H9 (cell line): Measurements from ENCODE around the gene SULT2A1. TPM values are rescaled to one million over a fixed set of nuclear protein-coding genes. Genes with fewer than 3 reads are reported as not detected.

Experiments
- DNase-seq: peaks from one replicate; pipeline ENCODE4 v3.0.0-alpha.2; 2017
- H2AFZ ChIP-seq: one replicate; pipeline ENCODE4 v1.6.1; 2013; ENCODE audit warnings: mild to moderate bottlenecking, low read length, control low read depth, moderate library complexity
- H2AK5ac ChIP-seq: 2 replicates; pipeline ENCODE4 v1.6.1; 2013; ENCODE audit warnings: low read length, control low read depth, mixed read lengths; ENCODE audit not compliant: insufficient read length
- H2BK120ac ChIP-seq: one replicate; pipeline ENCODE4 v1.6.1; 2013; ENCODE audit warnings: low read depth, mild to moderate bottlenecking, low read length, control low read depth, inconsistent platforms; ENCODE audit not compliant: poor library complexity, severe bottlenecking
- H2BK12ac ChIP-seq: 2 replicates; pipeline ENCODE4 v1.6.1; 2013; ENCODE audit warnings: low read length, control low read depth, mixed read lengths, low read depth; ENCODE audit not compliant: insufficient read length
- H2BK15ac ChIP-seq: 2 replicates; pipeline ENCODE4 v1.6.1; 2013; ENCODE audit warnings: low read depth, low read length, control low read depth
- H2BK20ac ChIP-seq: one replicate; pipeline ENCODE4 v1.6.1; 2013; ENCODE audit warnings: low read depth, mild to moderate bottlenecking, low read length, control low read depth, inconsistent platforms; ENCODE audit not compliant: poor library complexity, severe bottlenecking
- H2BK5ac ChIP-seq: 2 replicates; pipeline ENCODE4 v1.6.1; 2013; ENCODE audit warnings: low read length, control low read depth, mixed read lengths; ENCODE audit not compliant: insufficient read length
- H3K14ac ChIP-seq: 2 replicates; pipeline ENCODE4 v1.6.1; 2013; ENCODE audit warnings: low read length, control low read depth; ENCODE audit not compliant: insufficient read depth
- H3K18ac ChIP-seq: 2 replicates; pipeline ENCODE4 v1.6.1; 2013; ENCODE audit warnings: low read depth, mild to moderate bottlenecking, mixed read lengths, low read length, control low read depth; ENCODE audit not compliant: insufficient read length
- H3K23ac ChIP-seq: 2 replicates; pipeline ENCODE4 v1.6.1; 2013; ENCODE audit warnings: low read length, control low read depth, mixed read lengths, low read depth; ENCODE audit not compliant: insufficient read length
- H3K23me2 ChIP-seq: 2 replicates; pipeline ENCODE4 v1.6.1; 2013; ENCODE audit warnings: low read depth, mild to moderate bottlenecking, mixed read lengths, low read length, control low read depth; ENCODE audit not compliant: insufficient read length, poor library complexity, severe bottlenecking
- H3K27ac ChIP-seq: 2 replicates; pipeline ENCODE4 v1.5.1; 2013; ENCODE audit warnings: low read length, control low read depth, mixed read lengths, low read depth; ENCODE audit not compliant: insufficient read length
- H3K27me3 ChIP-seq: 2 replicates; pipeline ENCODE4 v1.6.1; 2013; ENCODE audit warnings: low read length, control low read depth, inconsistent platforms; ENCODE audit not compliant: insufficient read depth
- H3K4ac ChIP-seq: 2 replicates; pipeline ENCODE4 v1.6.1; 2013; ENCODE audit warnings: low read depth, mild to moderate bottlenecking, control low read depth, inconsistent platforms, low read length, moderate library complexity
- H3K4me1 ChIP-seq: 2 replicates; pipeline ENCODE4 v1.6.1; 2013; ENCODE audit warnings: low read length, control low read depth, inconsistent platforms; ENCODE audit not compliant: insufficient read depth
- H3K4me2 ChIP-seq: 2 replicates; pipeline ENCODE4 v1.6.1; 2013; ENCODE audit warnings: low read length, control low read depth, mixed read lengths; ENCODE audit not compliant: insufficient read length, insufficient read depth
- H3K56ac ChIP-seq: 2 replicates; pipeline ENCODE4 v1.6.1; 2013; ENCODE audit warnings: low read depth, mild to moderate bottlenecking, mixed read lengths, low read length, control low read depth; ENCODE audit not compliant: insufficient read length
- H3K79me1 ChIP-seq: 2 replicates; pipeline ENCODE4 v1.6.1; 2013; ENCODE audit warnings: low read depth, mild to moderate bottlenecking, moderate library complexity, low read length, control low read depth, inconsistent platforms; ENCODE audit not compliant: insufficient read depth, poor library complexity, severe bottlenecking
- H3K79me2 ChIP-seq: 2 replicates; pipeline ENCODE4 v1.6.1; 2013; ENCODE audit warnings: low read length, control low read depth, inconsistent platforms; ENCODE audit not compliant: insufficient read depth
- H3K9ac ChIP-seq: 2 replicates; pipeline ENCODE4 v1.6.1; 2013; ENCODE audit warnings: low read length, control low read depth, mixed read lengths; ENCODE audit not compliant: insufficient read length; ENCODE audit errors: extremely low read depth
- H3K9me3 ChIP-seq: one replicate; pipeline ENCODE4 v1.6.1; 2013; ENCODE audit warnings: low read depth, low read length, inconsistent platforms; ENCODE audit not compliant: control insufficient read depth
- H3T11ph ChIP-seq: one replicate; pipeline ENCODE4 v1.6.1; 2013; ENCODE audit warnings: mild to moderate bottlenecking, low read length, control low read depth, inconsistent platforms
- H4K20me1 ChIP-seq: one replicate; pipeline ENCODE4 v1.6.1; 2013; ENCODE audit not compliant: control insufficient read depth, insufficient read length, insufficient read depth
- H4K5ac ChIP-seq: 2 replicates; pipeline ENCODE4 v1.6.1; 2013; ENCODE audit warnings: low read depth, mild to moderate bottlenecking, mixed read lengths, low read length, control low read depth; ENCODE audit not compliant: insufficient read length
- H4K8ac ChIP-seq: replicated peaks from 2 replicates; pipeline ENCODE4 v1.6.1; 2013; ENCODE audit warnings: low read length, control low read depth, mixed read lengths, low read depth; ENCODE audit not compliant: insufficient read length
- H4K91ac ChIP-seq: 2 replicates; pipeline ENCODE4 v1.6.1; 2013; ENCODE audit warnings: low read depth, mild to moderate bottlenecking, moderate library complexity, mixed read lengths, low read length, control low read depth; ENCODE audit not compliant: insufficient read length
- H3K27ac Mint-ChIP-seq, 3 experiments: 2 replicates in 2 of 3; 3 replicates in 1 of 3; pipeline ENCODE4 v1.8.0; 2020 to 2021; ENCODE audit warnings: mixed read lengths in 3 of 3, mild to moderate bottlenecking in 1 of 3, moderate library complexity in 1 of 3
- H3K27me3 Mint-ChIP-seq: 2 replicates; pipeline ENCODE4 v1.8.0; 2021; ENCODE audit warnings: low read depth, mild to moderate bottlenecking, moderate library complexity, mixed read lengths
- H3K36me3 Mint-ChIP-seq, 3 experiments: 2 replicates in 2 of 3; 3 replicates in 1 of 3; pipeline ENCODE4 v1.8.0; 2020 to 2021; ENCODE audit warnings: low read depth in 3 of 3, mixed read lengths in 3 of 3; ENCODE audit not compliant: insufficient read depth in 1 of 3
- H3K4me1 Mint-ChIP-seq, 2 experiments: 2 replicates each; pipeline ENCODE4 v1.8.0; 2020; ENCODE audit warnings: mixed read lengths in 2 of 2
- H3K4me3 Mint-ChIP-seq, 2 experiments: 2 replicates in 1 of 2; 3 replicates in 1 of 2; pipeline ENCODE4 v1.8.0; 2020 to 2021; ENCODE audit warnings: mild to moderate bottlenecking in 2 of 2, mixed read lengths in 2 of 2, moderate library complexity in 1 of 2
- H3K9me3 Mint-ChIP-seq, 2 experiments: 2 replicates in 1 of 2; 3 replicates in 1 of 2; pipeline ENCODE4 v1.8.0; 2020; ENCODE audit warnings: mild to moderate bottlenecking in 2 of 2, mixed read lengths in 2 of 2, moderate library complexity in 1 of 2
- CTCF ChIP-seq: fragments of 200-600 bp; sonication (generic); conservative IDR thresholded peaks from 3 replicates; pipeline ENCODE4 v1.8.0; 2021; ENCODE audit warnings: antibody characterized with exemption, mild to moderate bottlenecking
- WGBS: extraction: QIAGEN DNeasy Blood & Tissue Kit; methylation state at CpG from one replicate; pipeline ENCODE4 v1.1.7; 2013; ENCODE audit warnings: missing lambda C conversion rate, low lambda C conversion rate, mixed read lengths; ENCODE audit not compliant: insufficient read length; ENCODE audit errors: extremely low coverage; 5-methylcytosine and 5-hydroxymethylcytosine counted together
- total RNA-seq: library from RNA; stranded (reverse); gene quantifications from 2 replicates; pipeline ENCODE4 v1.2.1, GENCODE V29; 2021

The SULT2A1 gene
- total RNA-seq, 1 experiment from 2014 or later = not detected

GRCh38 chr19:47895165-47895782, 9.2 kb upstream of the SULT2A1 start:
- no peak for TF ChIP-seq CTCF
- H3K4me3 Mint-ChIP-seq = no peak overlapping the region
- no peak overlapping the region for H4K8ac ChIP-seq

More at GRCh38 chr19:47895165-47895782, 9.2 kb upstream of the SULT2A1 start:
- Histone ChIP-seq H4K5ac (no peak overlapping the region), H2BK120ac (no peak overlapping the region), H3K9ac (no peak overlapping the region), H4K20me1 (no peaks in the 10 kb centered on the region), H3K79me2 (no peaks in the 10 kb centered on the region), H3K14ac (no peak overlapping the region), H3K56ac (no peak overlapping the region), H3K27ac (no peak overlapping the region), H4K91ac (no peak overlapping the region), H3K4me1 (no peaks in the 10 kb centered on the region), H3K9me3 (peaks cover 5% of the 10 kb centered on the region), H2AFZ (no peak overlapping the region), H2BK5ac (no peak overlapping the region), H3K23ac (no peak overlapping the region), H3K79me1 (no peaks in the 10 kb centered on the region), H2BK15ac (no peak overlapping the region), H2BK20ac (no peak overlapping the region), H3K27me3 (no peaks in the 10 kb centered on the region), H3T11ph (no peak overlapping the region), H3K18ac (no peak overlapping the region), H3K23me2 (no peaks in the 10 kb centered on the region), H3K4ac (no peak overlapping the region), H3K4me2 (no peak overlapping the region), H2AK5ac (no peak overlapping the region), H2BK12ac (no peak overlapping the region)
- no CpG with 5 or more reads among the region's 5 CpGs for WGBS
- Mint-ChIP-seq H3K27ac (no peak overlapping the region), H3K27me3 (no peaks in the 10 kb centered on the region; the same call in 1 of the 2 replicates), H3K4me1 (0 out of 4 replicates have a peak, but pooled peaks cover 0 to 3% of the 10 kb centered on the region in 2 experiments), H3K9me3 (peaks cover 8 to 15% of the 10 kb centered on the region in 2 experiments; a peak in 4 of 5 replicates), H3K36me3 (peaks cover 4 to 13% (median 11%) of the 10 kb centered on the region in 3 experiments; a peak in 5 of 7 replicates)
- no peak for DNase-seq
